GM19467 (cell line): ENCODE results near the gene LIPE.

Experiments
- ATAC-seq: cut with Tn5 transposase; IDR thresholded peaks from one replicate; pipeline ENCODE4 v1.9.1; 2021; ENCODE audit warnings: mild to moderate bottlenecking, moderate library complexity; ENCODE audit not compliant: unreplicated experiment

Gene LIPE

GRCh38 chr19:42388851-42389489, 38.2 kb downstream of the LIPE start:
- no peak for ATAC-seq

- ATAC-seq, result no peak
Observed at GRCh38 chr19:42386974-42387707, 40.0 kb downstream of the LIPE start.

- no peak for ATAC-seq
Observed at GRCh38 chr19:42380155-42380554, 47.0 kb downstream of the LIPE start.

GRCh38 chr19:42378225-42379215, 48.7 kb downstream of the LIPE start:
- no peak for ATAC-seq

- ATAC-seq, result no peak
Observed at GRCh38 chr19:42376177-42376555, 51.0 kb downstream of the LIPE start.

- ATAC-seq, result no peak
Observed at GRCh38 chr19:42375415-42376176, 51.6 kb downstream of the LIPE start.

GRCh38 chr19:42374826-42375376, 52.3 kb downstream of the LIPE start:
- no peak for ATAC-seq

GRCh38 chr19:42370626-42371175, 56.5 kb downstream of the LIPE start:
- ATAC-seq, result no peak

- ATAC-seq, result no peak
Observed at GRCh38 chr19:42370068-42370520, 57.1 kb downstream of the LIPE start.

GRCh38 chr19:42369433-42370067, 57.6 kb downstream of the LIPE start:
- no peak for ATAC-seq

- ATAC-seq, result no peak
Observed at GRCh38 chr19:42368765-42369164, 58.4 kb downstream of the LIPE start.

GRCh38 chr19:42368360-42368759, 58.8 kb downstream of the LIPE start:
- ATAC-seq, result no peak

GRCh38 chr19:42367929-42368328, 59.3 kb downstream of the LIPE start:
- ATAC-seq, result no peak

GRCh38 chr19:42366673-42367072, 60.5 kb downstream of the LIPE start:
- ATAC-seq, result no peak

- no peak for ATAC-seq
Observed at GRCh38 chr19:42363614-42364346, 63.4 kb downstream of the LIPE start.

- no peak for ATAC-seq
Observed at GRCh38 chr19:42362891-42363440, 64.2 kb downstream of the LIPE start.

- ATAC-seq, result no peak
Observed at GRCh38 chr19:42362342-42362741, 64.8 kb downstream of the LIPE start.

GRCh38 chr19:42361545-42361910, 65.7 kb downstream of the LIPE start:
- no peak for ATAC-seq
